OCI-LY7 (cell line): Measurements from ENCODE around the gene PNRC2. TPM values are rescaled to one million over a fixed set of nuclear protein-coding genes. Genes with fewer than 3 reads are reported as not detected.

Experiments used
- BruUV-seq: library from RNA; stranded (reverse); fragments of 400-500 nt; replicated peaks from 2 replicates; lab custom pipeline; 2021; lab: Mats Ljungman, UMichigan
- CTCF ChIA-PET: fragments of 300-600 bp; sonication (Branson Sonifier 250); formaldehyde crosslinking; loops from one replicate; lab custom pipeline; 2022; ENCODE audit warnings: antibody characterized with exemption; ENCODE audit not compliant: unreplicated experiment; lab: Charles Lee
- POLR2A ChIA-PET: fragments of 300-600 bp; sonication (Branson Sonifier 250); formaldehyde crosslinking; loops from one replicate; lab custom pipeline; 2022; ENCODE audit warnings: antibody characterized with exemption; lab: Charles Lee
- DNase-seq: peaks from one replicate; pipeline ENCODE4 v3.0.0-alpha.2; 2015; ENCODE audit warnings: low spot score
- H2AFZ ChIP-seq: fragments of 200-600 bp; sonication (generic), shearing (Covaris generic); 2 replicates; pipeline ENCODE4 v1.6.1; 2014; ENCODE audit warnings: mild to moderate bottlenecking, antibody characterized with exemption, low read length, moderate library complexity
- H3K27ac ChIP-seq: fragments of 200-600 bp; sonication (generic); 2 replicates; pipeline ENCODE4 v1.5.1; 2014; ENCODE audit warnings: mixed run types, low read depth, mild to moderate bottlenecking, moderate library complexity, low read length, inconsistent platforms; ENCODE audit not compliant: poor library complexity, severe bottlenecking
- H3K36me3 ChIP-seq: fragments of 200-600 bp; sonication (generic); 2 replicates; pipeline ENCODE4 v1.6.1; 2014; ENCODE audit warnings: mild to moderate bottlenecking, antibody characterized with exemption, low read length, moderate library complexity, mixed read lengths; ENCODE audit not compliant: insufficient read depth
- H3K4me1 ChIP-seq: fragments of 200-600 bp; sonication (generic); 2 replicates; pipeline ENCODE4 v1.5.1; 2014; ENCODE audit warnings: mild to moderate bottlenecking, low read length; ENCODE audit not compliant: insufficient read depth, poor library complexity, severe bottlenecking
- H3K4me2 ChIP-seq: fragments of 200-600 bp; sonication (generic); 2 replicates; pipeline ENCODE4 v1.6.1; 2014; ENCODE audit warnings: mild to moderate bottlenecking, low read length
- H3K4me3 ChIP-seq: fragments of 200-600 bp; sonication (generic); 2 replicates; pipeline ENCODE4 v1.5.1; 2014; ENCODE audit warnings: mild to moderate bottlenecking, low read depth, low read length; ENCODE audit not compliant: poor library complexity, severe bottlenecking
- H3K79me2 ChIP-seq: fragments of 200-600 bp; sonication (generic); 2 replicates; pipeline ENCODE4 v1.6.1; 2016; ENCODE audit warnings: low read depth, mild to moderate bottlenecking, low read length, moderate library complexity, mixed read lengths; ENCODE audit not compliant: insufficient read depth
- H3K9me2 ChIP-seq: fragments of 200-600 bp; sonication (generic); 2 replicates; pipeline ENCODE4 v1.6.1; 2016; ENCODE audit warnings: mild to moderate bottlenecking, low read length, mixed read lengths; ENCODE audit not compliant: insufficient read depth
- H3K9me3 ChIP-seq: fragments of 200-600 bp; sonication (generic); 2 replicates; pipeline ENCODE4 v1.6.1; 2014; ENCODE audit warnings: mild to moderate bottlenecking, mixed run types, low read length, mixed read lengths
- H4K20me1 ChIP-seq: fragments of 200-600 bp; sonication (generic); 2 replicates; pipeline ENCODE4 v1.6.1; 2014; ENCODE audit warnings: mild to moderate bottlenecking, antibody characterized with exemption, low read length, moderate library complexity, mixed read lengths; ENCODE audit not compliant: insufficient read depth
- EZH2phosphoT487 ChIP-seq: fragments of 200-600 bp; sonication (generic); IDR thresholded peaks from 2 replicates; pipeline ENCODE4 v1.6.1; 2018; ENCODE audit warnings: low read depth, borderline replicate concordance, mild to moderate bottlenecking, mixed run types, antibody characterized with exemption, low read length, moderate library complexity, mixed read lengths
- intact Hi-C: fragments of 100-400 bp; cut with micrococcal nuclease; formaldehyde crosslinking; loops from one replicate; pipeline ENCODE4 v1.10.0; 2022; ENCODE audit not compliant: unreplicated experiment
- total RNA-seq, 2 experiments: library from RNA; depleted of rRNA in 1 of 2; stranded (reverse); fragments of >200 nt in 1 of 2; shearing (Covaris generic) in 1 of 2; gene quantifications; 2 replicates each; pipeline ENCODE4 v1.2.3, GENCODE V29; 2014 to 2022
- TF ChIP-seq, protein P1 (sequence below): fragments of 200-600 bp; sonication (generic); conservative IDR thresholded peaks from 2 replicates; pipeline ENCODE4 v1.5.1; 2014; ENCODE audit warnings: mild to moderate bottlenecking, antibody characterized with exemption, low read length, moderate library complexity, mixed read lengths

Gene PNRC2
- total RNA-seq, 2 experiments from 2014 or later: 129 to 198 TPM

DNA sequence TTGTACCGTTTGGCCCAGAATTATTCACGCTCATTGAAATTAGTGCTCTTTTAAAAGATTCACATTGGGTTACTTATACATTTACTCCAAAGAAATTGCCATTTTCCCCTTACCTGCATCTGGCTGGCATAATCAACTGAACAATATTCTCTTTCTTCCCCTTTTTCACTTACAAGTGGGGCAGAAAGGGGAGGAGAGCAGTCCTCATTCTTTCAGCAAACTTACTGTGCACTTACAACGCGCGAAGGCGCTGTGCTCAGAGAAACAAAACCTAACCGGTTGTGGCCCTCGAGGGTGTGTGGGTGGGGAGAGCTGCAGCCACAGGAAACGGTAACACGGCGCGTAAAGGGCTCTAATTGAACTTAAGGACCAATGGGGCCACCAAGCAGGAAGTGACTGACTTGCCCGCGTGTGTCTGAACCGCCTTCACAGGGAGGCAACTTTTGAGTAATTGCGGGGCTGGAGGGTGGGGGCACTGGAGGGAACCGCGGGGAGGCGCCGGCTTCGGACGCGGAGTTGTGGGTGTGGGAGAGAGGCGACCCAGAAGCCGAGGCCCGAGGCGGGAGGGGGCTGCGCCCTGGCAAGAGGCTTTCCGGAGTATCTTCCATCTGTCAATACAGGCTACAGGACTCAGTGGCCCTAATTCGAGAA is 693 bp upstream of the PNRC2 start:
- no peaks in the 10 kb centered on the region for H3K9me2 ChIP-seq
- no TSS peak for BruUV-seq
- ChIA-PET CTCF (no interaction called here), POLR2A (interaction anchor here (0.6 to 1.7 kb wide), 6 partner anchors 12 to 429 kb away, joined by 3 to 8 read pairs (median 4); no protein-coding TSS in a partner anchor)
- peaks cover 13% of the 10 kb centered on the region; the same call in 1 of the 2 replicates for H4K20me1 ChIP-seq
- H3K4me2 ChIP-seq: peak overlapping the region; percentile 85
- peak overlapping the region; percentile 91 for H3K4me3 ChIP-seq
- H3K27ac ChIP-seq: peak overlapping the region; percentile 97
- H3K36me3 ChIP-seq: peaks cover 33% of the 10 kb centered on the region
- H3K79me2 ChIP-seq: peaks cover 34% of the 10 kb centered on the region
- peak; percentile 98 for DNase-seq
- H3K9me3 ChIP-seq: no peaks in the 10 kb centered on the region
- peaks cover 63% of the 10 kb centered on the region for H3K4me1 ChIP-seq
- peak overlapping the region; percentile 43; the same call in 1 of the 2 replicates for H2AFZ ChIP-seq
- intact Hi-C loops: loop anchor here (1.0 to 5.0 kb wide), 7 partner anchors 21 to 617 kb away; partner anchors contain the start of genes FUCA1, HNRNPR, IFNLR1 and SRSF10
- TF ChIP-seq, protein P1, sequence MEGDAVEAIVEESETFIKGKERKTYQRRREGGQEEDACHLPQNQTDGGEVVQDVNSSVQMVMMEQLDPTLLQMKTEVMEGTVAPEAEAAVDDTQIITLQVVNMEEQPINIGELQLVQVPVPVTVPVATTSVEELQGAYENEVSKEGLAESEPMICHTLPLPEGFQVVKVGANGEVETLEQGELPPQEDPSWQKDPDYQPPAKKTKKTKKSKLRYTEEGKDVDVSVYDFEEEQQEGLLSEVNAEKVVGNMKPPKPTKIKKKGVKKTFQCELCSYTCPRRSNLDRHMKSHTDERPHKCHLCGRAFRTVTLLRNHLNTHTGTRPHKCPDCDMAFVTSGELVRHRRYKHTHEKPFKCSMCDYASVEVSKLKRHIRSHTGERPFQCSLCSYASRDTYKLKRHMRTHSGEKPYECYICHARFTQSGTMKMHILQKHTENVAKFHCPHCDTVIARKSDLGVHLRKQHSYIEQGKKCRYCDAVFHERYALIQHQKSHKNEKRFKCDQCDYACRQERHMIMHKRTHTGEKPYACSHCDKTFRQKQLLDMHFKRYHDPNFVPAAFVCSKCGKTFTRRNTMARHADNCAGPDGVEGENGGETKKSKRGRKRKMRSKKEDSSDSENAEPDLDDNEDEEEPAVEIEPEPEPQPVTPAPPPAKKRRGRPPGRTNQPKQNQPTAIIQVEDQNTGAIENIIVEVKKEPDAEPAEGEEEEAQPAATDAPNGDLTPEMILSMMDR: peak; percentile 69
- no peak for TF ChIP-seq EZH2phosphoT487

DNA sequence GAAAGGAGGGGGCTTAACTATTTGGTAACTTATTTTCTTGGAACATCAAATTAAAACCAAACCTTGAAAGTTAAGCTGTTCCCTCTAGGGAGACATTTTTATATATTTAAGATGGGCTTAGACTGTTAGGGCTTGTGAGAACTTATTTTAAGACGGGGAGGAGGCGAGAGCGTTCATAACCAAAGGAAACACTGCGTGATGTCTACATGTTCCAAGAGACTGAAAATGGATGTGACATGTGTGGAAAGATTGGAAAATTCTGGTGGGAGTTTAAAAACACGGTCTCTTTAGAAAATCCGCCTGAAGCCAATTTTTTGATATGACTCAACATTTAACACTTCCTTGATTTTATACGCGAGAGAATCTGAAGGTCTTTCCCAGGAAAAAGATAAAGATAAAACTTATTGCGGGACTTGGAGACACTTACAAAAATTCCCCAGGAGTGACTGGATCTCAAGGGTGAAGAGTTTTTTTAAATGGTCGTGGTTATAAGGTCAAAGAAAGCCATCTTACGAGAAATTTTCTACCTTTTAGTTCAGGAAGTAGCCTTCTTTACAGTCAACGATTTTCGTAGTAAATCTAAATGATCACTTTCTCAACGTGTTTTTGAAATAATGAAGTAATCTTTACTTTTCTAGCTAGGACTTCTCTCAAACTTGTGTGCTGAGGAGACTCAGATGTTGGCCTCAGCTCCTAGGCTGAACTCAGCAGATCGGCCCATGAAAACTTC is 828 bp downstream of the PNRC2 start:
- peak overlapping the region; percentile 82 for H3K4me2 ChIP-seq
- H3K27ac ChIP-seq: peak overlapping the region; percentile 97
- TF ChIP-seq, protein P1: no peak
- TF ChIP-seq EZH2phosphoT487: no peak
- H3K9me2 ChIP-seq: no peaks in the 10 kb centered on the region
- DNase-seq: no peak
- peaks cover 49% of the 10 kb centered on the region for H3K79me2 ChIP-seq
- peaks cover 65% of the 10 kb centered on the region for H3K4me1 ChIP-seq
- no peak overlapping the region for H2AFZ ChIP-seq
- H3K9me3 ChIP-seq: no peaks in the 10 kb centered on the region
- CTCF ChIA-PET: no interaction called here
- peaks cover 13% of the 10 kb centered on the region; the same call in 1 of the 2 replicates for H4K20me1 ChIP-seq
- peaks cover 48% of the 10 kb centered on the region for H3K36me3 ChIP-seq
- peak overlapping the region; percentile 91 for H3K4me3 ChIP-seq
- TSS peak; percentile 55 for BruUV-seq
- POLR2A ChIA-PET: interaction anchor here (0.6 to 2.0 kb wide), 8 partner anchors 15 to 67 kb away, joined by 3 to 13 read pairs (median 4); partner anchors contain the start of gene SRSF10
- intact Hi-C loops: no loop called here
